HG03097 (cell line): ENCODE measurements around the gene MCM9.

Experiments
- ATAC-seq: cut with Tn5 transposase; IDR thresholded peaks from one replicate; pipeline ENCODE4 v1.9.1; 2021; ENCODE audit not compliant: unreplicated experiment, low FRiP score

The MCM9 gene

GRCh38 chr6:118934461-118935330 lies at the start of gene MCM9:
TSS of gene MCM9 (minus strand) at chr6:118935159. CDS start at chr6:118931723, 3,436 bp downstream.
- ATAC-seq = peak; percentile 96

- ATAC-seq = peak; percentile 77
Observed at GRCh38 chr6:118984342-118984741, 49.4 kb upstream of the MCM9 start.

GRCh38 chr6:118982575-118982911 lies 47.6 kb upstream of the MCM9 start:
- ATAC-seq = no peak

GRCh38 chr6:118981884-118982574 lies 47.1 kb upstream of the MCM9 start:
- no peak for ATAC-seq

- no peak for ATAC-seq
Observed at GRCh38 chr6:118980063-118980462, 45.1 kb upstream of the MCM9 start.

- no peak for ATAC-seq
Observed at GRCh38 chr6:118974790-118975189, 39.8 kb upstream of the MCM9 start.

GRCh38 chr6:118971682-118972081 lies 36.7 kb upstream of the MCM9 start:
- ATAC-seq = no peak

GRCh38 chr6:118970866-118971265 lies 35.9 kb upstream of the MCM9 start:
- no peak for ATAC-seq

GRCh38 chr6:118968416-118968815 lies 33.5 kb upstream of the MCM9 start:
- ATAC-seq = no peak

GRCh38 chr6:118967239-118967638 lies 32.3 kb upstream of the MCM9 start:
- ATAC-seq = no peak

GRCh38 chr6:118965843-118966370 lies 30.9 kb upstream of the MCM9 start:
- no peak for ATAC-seq

GRCh38 chr6:118965371-118965770 lies 30.4 kb upstream of the MCM9 start:
- ATAC-seq = no peak

GRCh38 chr6:118963003-118963402 lies 28.0 kb upstream of the MCM9 start:
- ATAC-seq = no peak

- ATAC-seq = no peak
Observed at GRCh38 chr6:118959903-118960302, 24.9 kb upstream of the MCM9 start.

GRCh38 chr6:118953391-118953790 lies 18.4 kb upstream of the MCM9 start:
- no peak for ATAC-seq

GRCh38 chr6:118952683-118953082 lies 17.7 kb upstream of the MCM9 start:
- ATAC-seq = no peak

GRCh38 chr6:118945217-118945616 lies 10.3 kb upstream of the MCM9 start:
- ATAC-seq = no peak

- no peak for ATAC-seq
Observed at GRCh38 chr6:118940770-118941169, 5.8 kb upstream of the MCM9 start.

- ATAC-seq = no peak
Observed at GRCh38 chr6:118939683-118940082, 4.7 kb upstream of the MCM9 start.

- no peak for ATAC-seq
Observed at GRCh38 chr6:118935978-118936703, 1.2 kb upstream of the MCM9 start.

GRCh38 chr6:118935331-118935668 lies 341 bp upstream of the MCM9 start:
- ATAC-seq = no peak
